HFFc6 (cell line): Measurements from ENCODE around the gene UBAC2. TPM values are rescaled to one million over a fixed set of nuclear protein-coding genes. Genes with fewer than 3 reads are reported as not detected.

Experiments
- DNase-seq: peaks from one replicate; pipeline ENCODE4 v3.0.0-alpha.2; 2018
- H3K27ac Mint-ChIP-seq: 2 replicates; pipeline ENCODE4 v1.8.0; 2020; ENCODE audit warnings: mild to moderate bottlenecking, mixed read lengths
- H3K27me3 Mint-ChIP-seq: 2 replicates; pipeline ENCODE4 v1.8.0; 2021; ENCODE audit warnings: mild to moderate bottlenecking, moderate library complexity, mixed read lengths; ENCODE audit not compliant: insufficient read depth
- H3K36me3 Mint-ChIP-seq: 2 replicates; pipeline ENCODE4 v1.8.0; 2021; ENCODE audit warnings: low read depth, mixed read lengths
- H3K4me1 Mint-ChIP-seq: 2 replicates; pipeline ENCODE4 v1.8.0; 2020; ENCODE audit warnings: low read depth, mixed read lengths
- H3K4me3 Mint-ChIP-seq: 2 replicates; pipeline ENCODE4 v1.8.0; 2020; ENCODE audit warnings: mild to moderate bottlenecking, moderate library complexity, mixed read lengths
- H3K9me3 Mint-ChIP-seq: 2 replicates; pipeline ENCODE4 v1.8.0; 2020; ENCODE audit warnings: mild to moderate bottlenecking, mixed read lengths
- total RNA-seq, 6 experiments: library from RNA; stranded (reverse); fragmentation: NEBNext Ultra II Directional; extraction: Animal tissue kit (Norgen Biotek cat#: 25700); gene quantifications; 2 replicates in 1 of 6; 3 replicates in 5 of 6; pipeline ENCODE4 v1.2.3, GENCODE V29; 2021
- TF ChIP-seq, protein P1 (sequence below): fragments of 200-600 bp; sonication (generic); IDR thresholded peaks from 2 replicates; pipeline ENCODE4 v1.5.0; 2021; ENCODE audit warnings: antibody characterized with exemption, mild to moderate bottlenecking

The UBAC2 gene
- total RNA-seq, 6 experiments from 2014 or later = 38.8 to 53.5 (median 46.4) TPM

DNA sequence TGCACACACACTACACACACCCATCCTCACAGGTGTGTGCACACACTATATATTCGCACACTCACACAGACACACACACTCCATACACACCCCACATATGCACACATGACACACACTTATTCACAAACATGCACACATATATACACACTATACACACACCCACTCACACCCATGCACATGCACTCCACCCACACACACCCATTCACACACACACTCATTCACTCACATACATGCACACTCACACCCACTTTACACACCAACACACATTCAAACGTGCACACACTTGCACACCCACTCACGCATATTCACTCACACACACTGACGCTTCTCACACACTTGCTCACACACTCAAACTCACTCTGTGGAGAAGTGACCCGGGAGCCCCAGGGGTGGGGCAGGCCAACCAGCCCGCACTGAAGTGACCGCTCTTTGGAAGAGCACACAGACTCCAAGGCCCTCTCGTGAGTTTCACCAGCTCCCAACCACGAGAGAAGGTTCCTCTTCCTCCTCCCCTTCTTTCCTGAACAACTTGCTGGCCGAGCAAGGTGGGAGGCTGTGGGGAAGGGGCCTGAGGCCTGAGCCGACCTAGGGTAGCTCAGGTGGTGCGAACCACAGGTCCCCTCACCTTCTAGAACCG, 214.5 kb downstream of the UBAC2 start:
- H3K9me3 Mint-ChIP-seq = peaks cover 5% of the 10 kb centered on the region; the same call in 1 of the 2 replicates

DNA sequence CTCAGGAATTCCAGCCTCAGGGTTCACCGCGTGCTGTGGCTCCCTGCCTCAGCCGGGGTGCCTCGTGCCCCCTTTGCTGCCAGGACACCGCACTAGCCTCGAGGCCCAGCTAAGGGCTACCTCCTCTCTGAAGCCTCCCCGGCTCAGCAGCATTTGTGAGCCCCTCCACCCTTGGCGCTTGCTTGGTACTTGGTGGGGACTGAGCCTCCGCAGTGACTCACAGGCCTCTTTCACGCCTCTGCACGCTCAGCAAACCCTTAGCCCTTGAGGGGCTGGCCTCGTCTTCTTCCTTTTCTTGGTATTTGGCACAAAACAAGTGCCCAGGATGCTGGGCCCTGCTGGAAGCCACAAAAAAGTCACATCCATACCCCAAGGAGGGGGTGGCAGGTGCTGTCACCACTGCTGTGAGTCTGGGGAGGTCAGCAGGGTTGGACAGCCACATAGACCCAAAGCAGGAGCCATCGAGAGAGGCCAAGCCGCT, 215.2 kb downstream of the UBAC2 start:
- Mint-ChIP-seq H3K9me3 (peaks cover 5% of the 10 kb centered on the region; the same call in 1 of the 2 replicates), H3K36me3 (no peaks in the 10 kb centered on the region), H3K4me3 (no peak overlapping the region), H3K4me1 (no peaks in the 10 kb centered on the region), H3K27me3 (peaks cover 35% of the 10 kb centered on the region), H3K27ac (no peak overlapping the region)
- TF ChIP-seq, protein P1, sequence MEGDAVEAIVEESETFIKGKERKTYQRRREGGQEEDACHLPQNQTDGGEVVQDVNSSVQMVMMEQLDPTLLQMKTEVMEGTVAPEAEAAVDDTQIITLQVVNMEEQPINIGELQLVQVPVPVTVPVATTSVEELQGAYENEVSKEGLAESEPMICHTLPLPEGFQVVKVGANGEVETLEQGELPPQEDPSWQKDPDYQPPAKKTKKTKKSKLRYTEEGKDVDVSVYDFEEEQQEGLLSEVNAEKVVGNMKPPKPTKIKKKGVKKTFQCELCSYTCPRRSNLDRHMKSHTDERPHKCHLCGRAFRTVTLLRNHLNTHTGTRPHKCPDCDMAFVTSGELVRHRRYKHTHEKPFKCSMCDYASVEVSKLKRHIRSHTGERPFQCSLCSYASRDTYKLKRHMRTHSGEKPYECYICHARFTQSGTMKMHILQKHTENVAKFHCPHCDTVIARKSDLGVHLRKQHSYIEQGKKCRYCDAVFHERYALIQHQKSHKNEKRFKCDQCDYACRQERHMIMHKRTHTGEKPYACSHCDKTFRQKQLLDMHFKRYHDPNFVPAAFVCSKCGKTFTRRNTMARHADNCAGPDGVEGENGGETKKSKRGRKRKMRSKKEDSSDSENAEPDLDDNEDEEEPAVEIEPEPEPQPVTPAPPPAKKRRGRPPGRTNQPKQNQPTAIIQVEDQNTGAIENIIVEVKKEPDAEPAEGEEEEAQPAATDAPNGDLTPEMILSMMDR = no peak
- DNase-seq = no peak

More for the DNA sequence above, 214.5 kb downstream of the UBAC2 start:
- no peaks in the 10 kb centered on the region for H3K4me1 Mint-ChIP-seq
- no peaks in the 10 kb centered on the region for H3K36me3 Mint-ChIP-seq
- H3K27ac Mint-ChIP-seq = no peak overlapping the region
- peaks cover 30% of the 10 kb centered on the region for H3K27me3 Mint-ChIP-seq
- no peak for DNase-seq
- no peak overlapping the region for H3K4me3 Mint-ChIP-seq
- TF ChIP-seq, protein P1 = no peak

DNA sequence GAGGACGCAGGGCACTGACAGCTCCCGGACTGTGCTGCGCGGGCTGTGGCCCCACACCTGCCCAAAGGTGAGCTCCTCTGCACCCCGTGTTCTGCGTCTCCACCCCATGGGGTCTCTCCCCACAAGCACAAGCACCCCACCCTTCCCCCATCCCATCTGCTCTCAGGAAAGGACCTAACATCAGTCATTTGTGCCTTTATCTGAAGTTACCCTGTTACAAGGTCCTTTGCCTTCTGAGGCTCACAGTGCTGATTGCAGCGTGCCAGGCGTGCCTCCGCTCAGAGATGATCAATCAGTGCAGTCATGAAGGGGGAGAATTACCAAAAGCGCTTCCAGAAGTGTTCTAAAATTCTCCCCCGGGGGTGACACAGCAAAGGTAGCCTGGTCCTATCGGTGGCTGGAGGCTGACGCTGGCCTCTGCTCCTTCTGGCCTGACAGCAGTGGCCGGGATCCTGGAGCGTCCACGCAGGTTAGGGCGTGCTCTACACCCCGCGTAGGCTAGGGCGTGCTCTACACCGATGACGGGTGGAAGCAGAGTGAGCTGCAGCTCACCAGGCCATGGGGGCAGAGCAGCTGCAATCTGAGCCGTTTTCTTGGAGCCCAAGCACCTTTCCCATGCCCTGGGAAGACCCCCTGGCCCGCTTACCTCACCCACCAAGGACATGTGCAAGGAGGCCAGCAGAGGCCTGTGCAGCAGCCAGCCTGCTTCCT, 215.9 kb downstream of the UBAC2 start:
- H3K4me3 Mint-ChIP-seq = no peak overlapping the region
- no peaks in the 10 kb centered on the region for H3K36me3 Mint-ChIP-seq
- peaks cover 36% of the 10 kb centered on the region for H3K27me3 Mint-ChIP-seq
- H3K9me3 Mint-ChIP-seq = peaks cover 5% of the 10 kb centered on the region; the same call in 1 of the 2 replicates
- DNase-seq = no peak
- no peaks in the 10 kb centered on the region for H3K4me1 Mint-ChIP-seq
- TF ChIP-seq, protein P1 = no peak
- H3K27ac Mint-ChIP-seq = no peak overlapping the region

- Mint-ChIP-seq H3K36me3 (no peaks in the 10 kb centered on the region), H3K4me1 (no peaks in the 10 kb centered on the region), H3K4me3 (no peak overlapping the region), H3K27me3 (peaks cover 36% of the 10 kb centered on the region), H3K9me3 (no peaks in the 10 kb centered on the region), H3K27ac (no peak overlapping the region)
- TF ChIP-seq, protein P1 = no peak
- DNase-seq = no peak
Observed at GRCh38 chr13:99417201-99418102, 216.8 kb downstream of the UBAC2 start.

- no peak overlapping the region for H3K27ac Mint-ChIP-seq
- H3K4me3 Mint-ChIP-seq = no peak overlapping the region
- no peak for DNase-seq
- no peaks in the 10 kb centered on the region for H3K9me3 Mint-ChIP-seq
- peaks cover 44% of the 10 kb centered on the region for H3K27me3 Mint-ChIP-seq
- no peaks in the 10 kb centered on the region for H3K36me3 Mint-ChIP-seq
- TF ChIP-seq, protein P1 = no peak
- H3K4me1 Mint-ChIP-seq = no peaks in the 10 kb centered on the region
Observed at GRCh38 chr13:99418103-99418842, 217.6 kb downstream of the UBAC2 start.
